GM12892 (cell line): ENCODE data around the gene BST1.

ENCODE experiments used
- POLR2AphosphoS5 ChIP-seq: IDR thresholded peaks from 2 replicates; pipeline ENCODE4 v1.6.1; 2011; ENCODE audit warnings: low read depth, low read length, control low read depth
- TAF1 ChIP-seq: IDR thresholded peaks from 2 replicates; pipeline ENCODE4 v1.6.1; 2011; ENCODE audit warnings: low read depth, mild to moderate bottlenecking, control low read depth, low read length, borderline replicate concordance

DNA sequence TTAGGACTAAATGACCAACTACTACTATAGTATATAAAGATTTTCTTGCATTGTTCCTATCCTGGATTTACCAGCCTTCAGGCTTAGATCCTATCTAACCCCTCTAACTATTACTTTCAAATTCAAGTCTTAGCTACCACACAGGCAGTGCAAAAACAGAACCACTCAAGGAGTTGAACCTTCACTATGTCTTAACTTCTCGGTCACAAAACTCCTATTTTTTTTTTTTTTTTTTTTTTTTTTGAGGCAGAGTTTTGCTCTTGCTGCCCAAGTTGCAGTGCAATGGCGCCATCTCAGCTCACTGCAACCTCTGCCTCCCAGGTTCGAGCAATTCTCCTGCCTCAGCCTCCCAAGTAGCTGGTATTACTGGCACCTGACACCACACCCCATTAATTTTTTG is 27.5 kb upstream of the BST1 start:
- TF ChIP-seq POLR2AphosphoS5: no peak
- TF ChIP-seq TAF1: no peak
